ENCODE measurements around the gene THSD4. TPM values are rescaled to one million over a fixed set of nuclear protein-coding genes. Genes with fewer than 3 reads are reported as not detected.

THSD4 gene
- total and polyA plus RNA-seq, 4 donors, result 6.0 to 42.4 (median 18.5) TPM

DNA sequence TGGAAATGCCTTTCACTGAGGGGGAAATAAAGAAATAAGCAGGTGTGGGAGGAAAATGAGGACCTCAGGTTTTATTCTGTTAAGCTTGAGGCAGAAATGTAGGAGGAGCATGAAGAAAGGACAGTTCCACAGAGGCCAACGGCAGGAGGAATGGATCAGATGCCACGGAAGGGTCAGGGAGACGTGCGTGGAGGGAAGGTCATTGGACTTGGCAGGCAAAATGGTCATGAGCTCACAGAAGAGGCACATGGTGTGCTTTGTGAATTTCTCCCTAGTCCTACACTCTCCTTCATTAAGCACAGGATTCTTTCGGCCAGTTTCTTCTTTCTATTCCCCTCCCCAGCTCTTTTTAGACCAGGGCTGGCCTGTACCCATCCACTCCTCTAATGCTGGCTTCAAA lies 32.5 kb upstream of the THSD4 start:
- WGBS, 2 donors, result 66 to 90% methylated on average over 5 of the region's 5 CpGs
- Histone ChIP-seq H3K9ac (ENCODE audit: insufficient read depth in 1 of 2, low read length in 2 of 2) (no peak overlapping the region), H3K9me3 (ENCODE audit: control insufficient read depth in 4 of 4, insufficient read depth in 3 of 4, low read length in 3 of 4) (no peaks in the 10 kb centered on the region), H3K27ac (ENCODE audit: low read depth in 1 of 2, low read length in 1 of 2) (no peak overlapping the region), H3K36me3 (ENCODE audit: control insufficient read depth in 4 of 4, insufficient read depth in 4 of 4, low read length in 4 of 4) (no peaks in the 10 kb centered on the region), H3K27me3 (ENCODE audit: control insufficient read depth in 3 of 3, insufficient read depth in 3 of 3, low read length in 2 of 3) (no peaks in the 10 kb centered on the region), H3K4me3 (no peak overlapping the region), H3K4me1 (ENCODE audit: control insufficient read depth in 5 of 5, insufficient read depth in 5 of 5, low read length in 5 of 5) (peaks cover 0 to 6% (median 3%) of the 10 kb centered on the region in 5 donors)
- ATAC-seq (ENCODE audit: insufficient read depth, low FRiP score) (no peak), DNase-seq (no peak)
- TF ChIP-seq, protein P1, sequence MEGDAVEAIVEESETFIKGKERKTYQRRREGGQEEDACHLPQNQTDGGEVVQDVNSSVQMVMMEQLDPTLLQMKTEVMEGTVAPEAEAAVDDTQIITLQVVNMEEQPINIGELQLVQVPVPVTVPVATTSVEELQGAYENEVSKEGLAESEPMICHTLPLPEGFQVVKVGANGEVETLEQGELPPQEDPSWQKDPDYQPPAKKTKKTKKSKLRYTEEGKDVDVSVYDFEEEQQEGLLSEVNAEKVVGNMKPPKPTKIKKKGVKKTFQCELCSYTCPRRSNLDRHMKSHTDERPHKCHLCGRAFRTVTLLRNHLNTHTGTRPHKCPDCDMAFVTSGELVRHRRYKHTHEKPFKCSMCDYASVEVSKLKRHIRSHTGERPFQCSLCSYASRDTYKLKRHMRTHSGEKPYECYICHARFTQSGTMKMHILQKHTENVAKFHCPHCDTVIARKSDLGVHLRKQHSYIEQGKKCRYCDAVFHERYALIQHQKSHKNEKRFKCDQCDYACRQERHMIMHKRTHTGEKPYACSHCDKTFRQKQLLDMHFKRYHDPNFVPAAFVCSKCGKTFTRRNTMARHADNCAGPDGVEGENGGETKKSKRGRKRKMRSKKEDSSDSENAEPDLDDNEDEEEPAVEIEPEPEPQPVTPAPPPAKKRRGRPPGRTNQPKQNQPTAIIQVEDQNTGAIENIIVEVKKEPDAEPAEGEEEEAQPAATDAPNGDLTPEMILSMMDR (IDR thresholded peaks at IDR 0.05; ENCODE audit: control extremely low read depth, extremely low read depth), result no peak

DNA sequence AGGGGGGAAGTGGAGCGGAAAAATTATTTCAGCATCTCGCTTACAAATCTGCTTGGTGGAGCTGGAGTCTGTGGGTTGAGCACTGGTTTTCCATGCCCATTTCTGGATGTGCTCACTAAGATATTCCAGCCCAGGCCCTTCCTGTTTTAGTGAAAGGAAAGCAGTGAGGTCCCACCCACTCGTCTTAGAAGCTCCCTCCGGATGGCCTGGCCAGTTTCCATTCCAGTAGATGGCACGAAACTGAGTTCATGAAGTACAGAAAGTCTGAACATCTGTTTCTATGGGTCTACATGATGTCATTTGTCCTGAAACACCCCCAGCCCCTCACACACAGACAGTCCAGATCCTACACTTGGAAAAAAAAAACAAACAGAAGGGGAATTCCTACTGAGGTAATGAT lies 31.9 kb upstream of the THSD4 start:
- WGBS, 2 donors, result 56 to 78% methylated on average over 5 of the region's 5 CpGs
- Histone ChIP-seq H3K36me3 (ENCODE audit: control insufficient read depth in 4 of 4, insufficient read depth in 4 of 4, low read length in 4 of 4) (no peaks in the 10 kb centered on the region), H3K9ac (ENCODE audit: insufficient read depth in 1 of 2, low read length in 2 of 2) (no peak overlapping the region), H3K27ac (ENCODE audit: low read depth in 1 of 2, low read length in 1 of 2) (peak overlapping the region in 1 of 2 donors; percentile 29), H3K27me3 (ENCODE audit: control insufficient read depth in 3 of 3, insufficient read depth in 3 of 3, low read length in 2 of 3) (no peaks in the 10 kb centered on the region), H3K4me3 (no peak overlapping the region), H3K4me1 (ENCODE audit: control insufficient read depth in 5 of 5, insufficient read depth in 5 of 5, low read length in 5 of 5) (peaks cover 0 to 6% (median 3%) of the 10 kb centered on the region in 5 donors), H3K9me3 (ENCODE audit: control insufficient read depth in 4 of 4, insufficient read depth in 3 of 4, low read length in 3 of 4) (no peaks in the 10 kb centered on the region)
- ATAC-seq (ENCODE audit: insufficient read depth, low FRiP score) (no peak), DNase-seq (no peak)
- TF ChIP-seq, protein P1 (IDR thresholded peaks at IDR 0.05; ENCODE audit: control extremely low read depth, extremely low read depth), result no peak

DNA sequence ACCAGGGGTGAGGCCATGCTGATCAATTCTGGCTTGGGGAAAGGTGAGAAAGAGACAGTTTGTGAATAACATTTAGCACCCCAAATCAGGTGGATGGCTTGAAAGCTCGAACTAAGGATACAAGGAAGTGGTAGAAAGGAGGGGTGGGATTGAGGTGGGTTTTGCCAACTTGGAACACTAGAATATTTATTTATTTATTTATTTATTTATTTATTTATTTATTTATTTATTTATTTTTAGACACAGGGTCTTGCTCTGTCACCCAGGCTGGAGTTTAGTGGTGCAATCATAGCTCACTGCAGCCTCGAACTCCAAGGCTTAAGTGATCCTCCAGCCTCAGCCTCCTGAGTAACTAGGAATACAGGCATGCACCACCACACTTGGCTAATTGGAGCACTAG lies 31.0 kb upstream of the THSD4 start:
- H3K9ac ChIP-seq (ENCODE audit: insufficient read depth in 1 of 2, low read length in 2 of 2), result no peak overlapping the region
- 86 to 95% methylated on average over 2 of the region's 2 CpGs for WGBS, 2 donors
- H3K4me3 ChIP-seq, result no peak overlapping the region
- no peaks in the 10 kb centered on the region for H3K27me3 ChIP-seq (ENCODE audit: control insufficient read depth in 3 of 3, insufficient read depth in 3 of 3, low read length in 2 of 3)
- H3K27ac ChIP-seq (ENCODE audit: low read depth in 1 of 2, low read length in 1 of 2), result peak overlapping the region in 1 of 2 donors; percentile 29
- peaks cover 0 to 5% (median 0%) of the 10 kb centered on the region in 5 donors for H3K4me1 ChIP-seq (ENCODE audit: control insufficient read depth in 5 of 5, insufficient read depth in 5 of 5, low read length in 5 of 5)
- DNase-seq (no peak), ATAC-seq (ENCODE audit: insufficient read depth, low FRiP score) (no peak)
- no peaks in the 10 kb centered on the region for H3K36me3 ChIP-seq (ENCODE audit: control insufficient read depth in 4 of 4, insufficient read depth in 4 of 4, low read length in 4 of 4)
- H3K9me3 ChIP-seq (ENCODE audit: control insufficient read depth in 4 of 4, insufficient read depth in 3 of 4, low read length in 3 of 4), result no peaks in the 10 kb centered on the region
- TF ChIP-seq, protein P1 (IDR thresholded peaks at IDR 0.05; ENCODE audit: control extremely low read depth, extremely low read depth), result no peak

DNA sequence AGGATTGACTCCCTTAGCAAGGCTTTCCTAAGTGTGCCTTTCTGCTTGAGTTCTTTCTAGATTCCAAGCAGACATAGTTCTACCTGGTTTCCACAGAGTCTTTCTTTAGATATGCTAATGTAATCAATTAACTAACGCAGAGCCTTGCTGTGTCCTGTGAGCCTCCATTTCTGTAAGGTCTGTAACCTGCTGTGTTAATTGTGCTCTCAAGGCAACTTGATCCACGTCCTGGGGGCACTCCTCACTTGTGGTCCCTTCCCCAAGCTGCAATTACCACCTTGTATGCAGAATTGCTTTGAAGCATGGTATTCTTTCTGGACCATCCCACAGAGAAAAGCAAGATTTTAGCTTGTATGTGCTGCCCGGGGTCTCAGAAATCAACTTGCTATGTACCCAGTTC lies 29.5 kb upstream of the THSD4 start:
- WGBS, 2 donors, result 68 to 72% methylated on average over 3 of the region's 3 CpGs
- H3K9ac ChIP-seq (ENCODE audit: insufficient read depth in 1 of 2, low read length in 2 of 2), result no peak overlapping the region
- TF ChIP-seq, protein P1 (IDR thresholded peaks at IDR 0.05; ENCODE audit: control extremely low read depth, extremely low read depth), result no peak
- no peaks in the 10 kb centered on the region for H3K36me3 ChIP-seq (ENCODE audit: control insufficient read depth in 4 of 4, insufficient read depth in 4 of 4, low read length in 4 of 4)
- DNase-seq (no peak), ATAC-seq (ENCODE audit: insufficient read depth, low FRiP score) (no peak)
- H3K9me3 ChIP-seq (ENCODE audit: control insufficient read depth in 4 of 4, insufficient read depth in 3 of 4, low read length in 3 of 4), result no peaks in the 10 kb centered on the region
- no peak overlapping the region for H3K4me3 ChIP-seq
- peaks cover 0 to 3% (median 0%) of the 10 kb centered on the region in 5 donors for H3K4me1 ChIP-seq (ENCODE audit: control insufficient read depth in 5 of 5, insufficient read depth in 5 of 5, low read length in 5 of 5)
- no peaks in the 10 kb centered on the region for H3K27me3 ChIP-seq (ENCODE audit: control insufficient read depth in 3 of 3, insufficient read depth in 3 of 3, low read length in 2 of 3)
- H3K27ac ChIP-seq (ENCODE audit: low read depth in 1 of 2, low read length in 1 of 2), result no peak overlapping the region

All from lung (tissue), 12 donors.